ENCODE data around the gene SAMD4A.

The SAMD4A gene

GRCh38 chr14:54672181-54672580 lies 105.3 kb downstream of the SAMD4A start:
- peaks cover 0 to 2% of the 10 kb centered on the region in 2 experiments for H3K36me3 ChIP-seq (ENCODE audit: control insufficient read depth in 1 of 2, insufficient read depth in 2 of 2, low read length in 2 of 2)
- H2BK12ac ChIP-seq (ENCODE audit: low read length), result no peak overlapping the region
- no peak overlapping the region for H2BK5ac ChIP-seq (ENCODE audit: low read depth, low read length, poor library complexity)
- no peak overlapping the region for H3K23ac ChIP-seq (ENCODE audit: low read length)
- no peak overlapping the region for H2BK120ac ChIP-seq (ENCODE audit: insufficient read depth, low read length, poor library complexity)
- H3K14ac ChIP-seq (ENCODE audit: low read length), result no peak overlapping the region
- DNase-seq, result no peak
- peaks cover 2% of the 10 kb centered on the region for H3K79me2 ChIP-seq (ENCODE audit: control insufficient read depth, insufficient read depth, low read length, poor library complexity)
- H2AFZ ChIP-seq (ENCODE audit: insufficient read depth, low read length, poor library complexity), result no peak overlapping the region
- no peak overlapping the region for H4K8ac ChIP-seq (ENCODE audit: low read depth, low read length)
- no peaks in the 10 kb centered on the region for H3K9me3 ChIP-seq (ENCODE audit: insufficient read depth, low read depth, low read length)
- peaks cover 14 to 34% of the 10 kb centered on the region in 2 experiments for H3K4me1 ChIP-seq (ENCODE audit: control insufficient read depth in 1 of 2, insufficient read depth in 2 of 2, low read length in 2 of 2)
- no peak overlapping the region for H3K4me3 ChIP-seq (ENCODE audit: low read depth, low read length)
- no peak overlapping the region for H3K4me2 ChIP-seq (ENCODE audit: low read length)
- peaks cover 7% of the 10 kb centered on the region for H3K79me1 ChIP-seq (ENCODE audit: low read length)
- no peak overlapping the region for H4K91ac ChIP-seq (ENCODE audit: low read depth, low read length)
- H3K9ac ChIP-seq (ENCODE audit: low read length), result no peak overlapping the region
- no peak overlapping the region for H3K4ac ChIP-seq (ENCODE audit: low read depth, low read length)
- no CpG with 5 or more reads among the region's 7 CpGs for WGBS (ENCODE audit: extremely low coverage, insufficient coverage, insufficient read length)
- H3K27ac ChIP-seq (ENCODE audit: low read depth, low read length), result no peak overlapping the region
- H4K12ac ChIP-seq (ENCODE audit: low read depth, low read length), result no peak overlapping the region
- no peaks in the 10 kb centered on the region for H3K27me3 ChIP-seq (ENCODE audit: insufficient read depth, low read length)
- H2AK5ac ChIP-seq (ENCODE audit: low read length), result no peak overlapping the region
- no peak overlapping the region for H3K18ac ChIP-seq (ENCODE audit: low read length)

- H3K36me3 ChIP-seq (ENCODE audit: control insufficient read depth in 1 of 2, insufficient read depth in 2 of 2, low read length in 2 of 2), result no peaks in the 10 kb centered on the region
- H2AK5ac ChIP-seq (ENCODE audit: low read length), result no peak overlapping the region
- no peak overlapping the region for H2BK5ac ChIP-seq (ENCODE audit: low read depth, low read length, poor library complexity)
- H3K4me2 ChIP-seq (ENCODE audit: low read length), result no peak overlapping the region
- H3K18ac ChIP-seq (ENCODE audit: low read length), result no peak overlapping the region
- H3K23ac ChIP-seq (ENCODE audit: low read length), result no peak overlapping the region
- no peak overlapping the region for H3K4me3 ChIP-seq (ENCODE audit: low read depth, low read length)
- no peak overlapping the region for H3K4ac ChIP-seq (ENCODE audit: low read depth, low read length)
- DNase-seq, result no peak
- H4K8ac ChIP-seq (ENCODE audit: low read depth, low read length), result no peak overlapping the region
- H4K91ac ChIP-seq (ENCODE audit: low read depth, low read length), result no peak overlapping the region
- H3K9me3 ChIP-seq (ENCODE audit: insufficient read depth, low read depth, low read length), result no peaks in the 10 kb centered on the region
- no peak overlapping the region for H2BK120ac ChIP-seq (ENCODE audit: insufficient read depth, low read length, poor library complexity)
- no peak overlapping the region for H3K27ac ChIP-seq (ENCODE audit: low read depth, low read length)
- H3K79me1 ChIP-seq (ENCODE audit: low read length), result peaks cover 7% of the 10 kb centered on the region
- no peak overlapping the region for H2AFZ ChIP-seq (ENCODE audit: insufficient read depth, low read length, poor library complexity)
- H3K79me2 ChIP-seq (ENCODE audit: control insufficient read depth, insufficient read depth, low read length, poor library complexity), result peaks cover 2% of the 10 kb centered on the region
- no peak overlapping the region for H3K9ac ChIP-seq (ENCODE audit: low read length)
- H4K12ac ChIP-seq (ENCODE audit: low read depth, low read length), result no peak overlapping the region
- whole genome bisulfite sequencing (ENCODE audit: extremely low coverage, insufficient coverage, insufficient read length), result no CpG with 5 or more reads among the region's 5 CpGs
- H3K14ac ChIP-seq (ENCODE audit: low read length), result no peak overlapping the region
- no peaks in the 10 kb centered on the region for H3K27me3 ChIP-seq (ENCODE audit: insufficient read depth, low read length)
- no peak overlapping the region for H2BK12ac ChIP-seq (ENCODE audit: low read length)
- peaks cover 14 to 30% of the 10 kb centered on the region in 2 experiments for H3K4me1 ChIP-seq (ENCODE audit: control insufficient read depth in 1 of 2, insufficient read depth in 2 of 2, low read length in 2 of 2)
These were observed 105.8 kb downstream of the SAMD4A start for GRCh38 chr14:54672688-54673087.

GRCh38 chr14:54673193-54674045 lies 106.5 kb downstream of the SAMD4A start:
- Histone ChIP-seq H4K12ac (ENCODE audit: low read depth, low read length) (no peak overlapping the region), H3K4ac (ENCODE audit: low read depth, low read length) (no peak overlapping the region), H3K4me1 (ENCODE audit: control insufficient read depth in 1 of 2, insufficient read depth in 2 of 2, low read length in 2 of 2) (peaks cover 10 to 26% of the 10 kb centered on the region in 2 experiments), H3K27me3 (ENCODE audit: insufficient read depth, low read length) (no peaks in the 10 kb centered on the region), H3K9me3 (ENCODE audit: insufficient read depth, low read depth, low read length) (no peaks in the 10 kb centered on the region), H2AFZ (ENCODE audit: insufficient read depth, low read length, poor library complexity) (no peak overlapping the region), H3K79me1 (ENCODE audit: low read length) (peaks cover 5% of the 10 kb centered on the region), H3K18ac (ENCODE audit: low read length) (no peak overlapping the region), H2BK120ac (ENCODE audit: insufficient read depth, low read length, poor library complexity) (no peak overlapping the region), H2AK5ac (ENCODE audit: low read length) (no peak overlapping the region), H3K9ac (ENCODE audit: low read length) (no peak overlapping the region), H3K4me3 (ENCODE audit: low read depth, low read length) (no peak overlapping the region), H2BK5ac (ENCODE audit: low read depth, low read length, poor library complexity) (no peak overlapping the region), H4K91ac (ENCODE audit: low read depth, low read length) (no peak overlapping the region), H2BK12ac (ENCODE audit: low read length) (no peak overlapping the region), H3K4me2 (ENCODE audit: low read length) (no peak overlapping the region), H3K23ac (ENCODE audit: low read length) (no peak overlapping the region), H3K79me2 (ENCODE audit: control insufficient read depth, insufficient read depth, low read length, poor library complexity) (peaks cover 2% of the 10 kb centered on the region), H3K27ac (ENCODE audit: low read depth, low read length) (no peak overlapping the region), H4K8ac (ENCODE audit: low read depth, low read length) (no peak overlapping the region), H3K36me3 (ENCODE audit: control insufficient read depth in 1 of 2, insufficient read depth in 2 of 2, low read length in 2 of 2) (no peaks in the 10 kb centered on the region), H3K14ac (ENCODE audit: low read length) (no peak overlapping the region)
- no CpG with 5 or more reads among the region's 13 CpGs for WGBS (ENCODE audit: extremely low coverage, insufficient coverage, insufficient read length)
- DNase-seq, result no peak

GRCh38 chr14:54674046-54674741 lies 107.3 kb downstream of the SAMD4A start:
- no peak overlapping the region for H3K4ac ChIP-seq (ENCODE audit: low read depth, low read length)

More at GRCh38 chr14:54674046-54674741, 107.3 kb downstream of the SAMD4A start:
- no peak overlapping the region for H3K27ac ChIP-seq (ENCODE audit: low read depth, low read length)
- H3K4me3 ChIP-seq (ENCODE audit: low read depth, low read length), result no peak overlapping the region
- no peak for DNase-seq
- no peak overlapping the region for H2BK12ac ChIP-seq (ENCODE audit: low read length)
- no peak overlapping the region for H2BK120ac ChIP-seq (ENCODE audit: insufficient read depth, low read length, poor library complexity)
- no peaks in the 10 kb centered on the region for H3K9me3 ChIP-seq (ENCODE audit: insufficient read depth, low read depth, low read length)
- peaks cover 2% of the 10 kb centered on the region for H3K79me2 ChIP-seq (ENCODE audit: control insufficient read depth, insufficient read depth, low read length, poor library complexity)
- H3K4me1 ChIP-seq (ENCODE audit: control insufficient read depth in 1 of 2, insufficient read depth in 2 of 2, low read length in 2 of 2), result peaks cover 5 to 21% of the 10 kb centered on the region in 2 experiments
- peaks cover 5% of the 10 kb centered on the region for H3K79me1 ChIP-seq (ENCODE audit: low read length)
- no peaks in the 10 kb centered on the region for H3K27me3 ChIP-seq (ENCODE audit: insufficient read depth, low read length)
- no peak overlapping the region for H3K9ac ChIP-seq (ENCODE audit: low read length)
- H4K91ac ChIP-seq (ENCODE audit: low read depth, low read length), result no peak overlapping the region
- no peak overlapping the region for H4K12ac ChIP-seq (ENCODE audit: low read depth, low read length)
- H2AFZ ChIP-seq (ENCODE audit: insufficient read depth, low read length, poor library complexity), result no peak overlapping the region
- no peak overlapping the region for H2BK5ac ChIP-seq (ENCODE audit: low read depth, low read length, poor library complexity)
- no peak overlapping the region for H4K8ac ChIP-seq (ENCODE audit: low read depth, low read length)
- no peak overlapping the region for H3K18ac ChIP-seq (ENCODE audit: low read length)
- WGBS (ENCODE audit: extremely low coverage, insufficient coverage, insufficient read length), result no CpG with 5 or more reads among the region's 3 CpGs
- H3K36me3 ChIP-seq (ENCODE audit: control insufficient read depth in 1 of 2, insufficient read depth in 2 of 2, low read length in 2 of 2), result no peaks in the 10 kb centered on the region
- H3K23ac ChIP-seq (ENCODE audit: low read length), result no peak overlapping the region
- H3K14ac ChIP-seq (ENCODE audit: low read length), result no peak overlapping the region
- no peak overlapping the region for H2AK5ac ChIP-seq (ENCODE audit: low read length)
- H3K4me2 ChIP-seq (ENCODE audit: low read length), result no peak overlapping the region
